Breast epithelium (tissue), 3 donors: ENCODE data around the gene CLPSL1.

Source experiments
- POLR2A ChIP-seq: fragments of 450-650 bp; IDR thresholded peaks from one replicate; pipeline ENCODE4 v1.6.1; 2016; ENCODE audit warnings: antibody characterized with exemption, mild to moderate bottlenecking, moderate library complexity
- TF ChIP-seq, protein P1 (sequence below), 3 donors: fragments of 450-650 bp; IDR thresholded peaks; one replicate each; pipeline ENCODE4 v1.5.1; 2016 to 2017; ENCODE audit warnings: antibody characterized with exemption in 3 of 3, mild to moderate bottlenecking in 3 of 3, moderate library complexity in 3 of 3

DNA sequence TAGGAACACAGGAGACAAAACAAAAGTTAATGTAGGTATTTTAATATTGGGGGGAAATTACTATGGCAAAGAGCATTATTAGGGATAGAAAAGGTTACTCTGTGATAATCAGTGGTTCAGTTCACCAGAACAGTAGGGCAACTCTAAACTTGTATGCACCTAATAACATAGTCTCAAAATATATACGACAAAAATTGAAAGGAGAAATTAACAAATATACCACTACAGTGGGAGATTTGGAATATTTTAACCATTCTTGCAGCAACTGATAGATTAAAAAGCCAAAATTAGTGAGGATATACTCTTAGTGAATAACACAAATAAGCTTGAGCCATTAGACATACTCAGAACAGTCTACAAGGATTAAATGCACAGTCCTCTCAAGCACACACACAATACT is 32.9 kb upstream of the CLPSL1 start:
- no peak for TF ChIP-seq POLR2A
- TF ChIP-seq, protein P1, sequence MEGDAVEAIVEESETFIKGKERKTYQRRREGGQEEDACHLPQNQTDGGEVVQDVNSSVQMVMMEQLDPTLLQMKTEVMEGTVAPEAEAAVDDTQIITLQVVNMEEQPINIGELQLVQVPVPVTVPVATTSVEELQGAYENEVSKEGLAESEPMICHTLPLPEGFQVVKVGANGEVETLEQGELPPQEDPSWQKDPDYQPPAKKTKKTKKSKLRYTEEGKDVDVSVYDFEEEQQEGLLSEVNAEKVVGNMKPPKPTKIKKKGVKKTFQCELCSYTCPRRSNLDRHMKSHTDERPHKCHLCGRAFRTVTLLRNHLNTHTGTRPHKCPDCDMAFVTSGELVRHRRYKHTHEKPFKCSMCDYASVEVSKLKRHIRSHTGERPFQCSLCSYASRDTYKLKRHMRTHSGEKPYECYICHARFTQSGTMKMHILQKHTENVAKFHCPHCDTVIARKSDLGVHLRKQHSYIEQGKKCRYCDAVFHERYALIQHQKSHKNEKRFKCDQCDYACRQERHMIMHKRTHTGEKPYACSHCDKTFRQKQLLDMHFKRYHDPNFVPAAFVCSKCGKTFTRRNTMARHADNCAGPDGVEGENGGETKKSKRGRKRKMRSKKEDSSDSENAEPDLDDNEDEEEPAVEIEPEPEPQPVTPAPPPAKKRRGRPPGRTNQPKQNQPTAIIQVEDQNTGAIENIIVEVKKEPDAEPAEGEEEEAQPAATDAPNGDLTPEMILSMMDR (IDR thresholded peaks at IDR 0.05): no peak
